Measurements from ENCODE around the gene MARK2.

Gene MARK2

DNA sequence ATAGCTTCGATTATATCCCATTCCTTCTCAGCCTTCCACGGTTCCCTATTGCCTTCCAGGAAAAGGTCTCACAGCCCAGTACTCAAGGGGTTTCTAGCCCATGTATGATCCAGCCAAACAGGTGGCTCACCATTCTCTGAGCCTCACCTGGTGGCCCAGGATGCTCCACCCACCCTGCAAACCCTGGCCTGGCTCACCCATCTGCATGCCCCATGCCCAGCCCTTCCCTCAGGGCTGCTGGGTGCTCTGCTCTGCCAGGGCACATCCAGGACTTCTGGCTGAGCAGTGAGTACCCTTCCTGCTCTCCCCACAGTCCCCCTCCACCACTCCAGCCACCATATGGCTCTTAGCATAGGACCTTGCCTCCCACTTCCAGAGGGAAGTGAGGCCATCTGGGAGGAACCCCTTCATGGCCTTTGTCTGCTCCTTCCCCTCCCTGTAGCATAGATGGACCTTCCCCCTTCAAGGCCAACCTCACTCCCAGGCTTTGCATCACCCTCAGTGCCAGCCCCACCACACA lies 83.8 kb downstream of the MARK2 start:
- DNase-seq (ENCODE audit: low spot score): no peak
- no peak for FAIRE-seq

DNA sequence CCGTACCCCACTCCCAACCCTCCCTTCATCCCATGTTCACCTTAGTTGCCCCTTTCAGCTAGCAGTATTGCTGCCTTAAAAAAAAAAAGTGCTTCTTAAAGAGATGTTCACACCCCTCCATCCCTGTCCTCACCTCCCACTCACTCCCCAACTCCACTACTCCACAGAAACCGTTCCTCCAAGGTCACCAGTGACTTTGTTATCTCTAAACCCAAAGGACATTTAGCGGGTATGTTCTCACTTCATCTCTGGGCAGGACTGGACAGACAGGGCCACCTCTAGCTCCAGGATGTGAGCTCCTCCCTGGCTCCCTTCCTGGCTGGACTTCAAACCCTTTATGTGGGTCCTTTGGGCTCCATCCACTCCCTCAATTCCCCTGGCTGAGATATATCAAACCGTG lies 84.4 kb downstream of the MARK2 start:
- DNase-seq (ENCODE audit: low spot score): no peak
- no peak for FAIRE-seq

- FAIRE-seq: no peak
- no peak for DNase-seq (ENCODE audit: low spot score)
These were observed 90.7 kb downstream of the MARK2 start for GRCh38 chr11:63929616-63930015.

DNA sequence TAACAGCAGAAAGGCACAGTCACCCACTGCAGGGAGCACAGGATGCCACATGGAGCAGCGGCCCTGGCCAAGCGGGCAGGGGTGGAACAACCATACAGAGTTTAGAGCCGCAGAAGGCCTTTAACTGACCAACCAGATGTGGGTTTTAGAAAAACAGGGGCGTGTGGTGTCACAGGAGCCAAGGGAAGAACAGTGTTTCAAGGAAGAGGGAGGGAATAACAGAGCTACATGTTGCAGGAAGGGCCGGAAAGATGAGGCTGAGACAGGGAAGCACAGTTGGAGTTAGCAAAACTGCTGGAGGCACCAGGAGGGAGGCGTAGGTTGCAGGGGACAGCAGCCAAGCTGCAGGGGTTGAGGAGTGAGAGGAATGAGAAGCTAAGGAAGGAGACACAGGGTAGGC lies 92.1 kb downstream of the MARK2 start:
- FAIRE-seq: no peak
- DNase-seq (ENCODE audit: low spot score): no peak

GRCh38 chr11:63931876-63932275 lies 93.0 kb downstream of the MARK2 start:
- no peak for FAIRE-seq
- DNase-seq (ENCODE audit: low spot score): no peak

DNA sequence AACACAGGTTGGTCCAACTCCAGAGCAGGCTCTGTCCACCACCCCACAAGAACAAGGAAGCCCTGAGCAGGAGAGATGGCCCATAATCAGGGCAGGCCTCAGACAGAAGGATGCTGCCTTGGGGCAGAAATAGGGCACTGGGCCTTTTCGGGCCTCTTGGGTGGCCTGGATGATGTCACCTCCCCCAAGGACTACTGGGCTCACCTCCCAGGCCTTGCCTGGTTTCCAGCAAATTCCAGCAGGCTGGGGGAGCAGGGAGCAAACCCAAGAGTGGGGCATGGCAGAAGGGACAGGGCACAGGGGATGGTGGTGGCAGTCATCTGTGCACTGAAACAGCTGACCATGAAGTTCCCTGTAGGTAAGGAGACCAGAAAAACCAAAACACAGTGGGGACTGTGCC lies 94.5 kb downstream of the MARK2 start:
- no peak for FAIRE-seq
- no peak for DNase-seq (ENCODE audit: low spot score)

GRCh38 chr11:63937713-63938478 lies 99.0 kb downstream of the MARK2 start:
- DNase-seq (ENCODE audit: low spot score) (peak; percentile 52), FAIRE-seq (no peak)

DNA sequence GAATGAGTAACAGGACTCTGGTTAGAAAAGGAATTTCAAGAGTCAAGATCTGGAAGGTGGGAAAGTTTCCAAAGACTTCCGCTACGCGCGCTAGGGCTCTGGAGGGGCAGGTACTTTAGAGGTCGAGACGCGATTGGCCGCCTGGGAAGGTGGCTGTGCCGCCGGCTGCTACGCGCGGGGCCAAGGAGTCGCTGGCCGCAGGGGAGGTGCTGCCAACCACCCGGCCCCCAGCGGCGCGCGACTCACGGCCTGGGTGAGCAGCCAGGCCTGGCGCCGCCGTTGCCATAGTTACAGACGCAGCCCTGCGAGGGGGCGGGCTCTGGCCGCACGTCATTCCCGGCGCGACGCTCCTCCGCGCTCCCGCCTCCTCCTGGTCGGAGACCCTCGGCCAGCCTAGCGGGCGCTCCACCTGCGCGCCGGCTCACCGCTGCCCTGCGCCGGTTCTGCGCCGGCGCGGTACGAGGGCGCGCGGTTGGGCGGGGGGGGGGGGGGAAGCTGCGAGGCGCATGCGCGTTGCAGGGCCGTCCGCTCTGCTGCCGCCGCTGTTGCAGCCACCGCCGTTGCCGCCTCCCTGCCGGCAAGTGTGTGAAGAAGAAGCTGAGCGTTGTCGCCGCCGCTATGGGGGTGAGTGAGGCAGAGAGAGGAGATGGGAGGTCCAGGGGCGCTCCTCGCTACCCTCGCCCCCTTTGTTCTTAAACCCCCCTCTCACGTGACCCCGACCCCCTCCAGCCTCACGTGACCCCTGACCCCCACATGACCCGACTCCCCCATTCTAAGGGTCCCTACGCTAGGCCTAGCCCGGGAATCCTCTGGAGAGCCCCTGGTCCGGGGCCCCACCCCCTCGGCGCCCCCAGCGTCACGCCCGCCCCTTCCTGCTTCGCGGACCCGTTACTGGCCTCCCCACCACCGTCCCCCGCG lies 99.8 kb downstream of the MARK2 start, which contains the start of gene NAA40:
Gene NAA40, plus strand, starts transcription at position 524 of the 918 bp plus-strand sequence. Its CDS starts 95 bp downstream, at position 619.
- FAIRE-seq: peak; percentile 89
- DNase-seq (ENCODE audit: low spot score): peak; percentile 99

DNA sequence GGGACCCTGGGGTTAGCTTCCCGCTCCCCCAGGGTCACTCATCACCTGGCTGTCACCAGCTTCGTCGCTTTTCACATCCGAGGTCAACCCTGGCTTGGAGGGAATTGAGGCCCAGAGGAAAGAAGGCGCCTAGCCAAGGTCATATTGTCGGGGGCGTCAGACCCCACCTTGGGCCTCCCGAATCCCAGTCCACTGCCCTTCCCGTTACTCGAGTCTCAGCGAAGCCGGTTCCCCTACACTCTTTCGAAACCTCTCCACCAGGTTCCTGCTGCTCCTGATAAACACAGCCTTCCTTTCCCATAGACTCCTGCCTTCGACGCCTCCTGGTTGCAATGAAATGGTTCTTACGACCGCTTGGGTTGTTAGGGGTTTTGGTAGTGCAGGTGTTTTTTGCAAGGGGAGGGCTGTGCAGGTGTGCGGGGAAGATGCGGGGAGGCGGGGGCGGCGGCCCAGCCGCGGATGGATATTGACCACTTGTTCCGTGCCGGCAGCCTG lies 100.5 kb downstream of the MARK2 start:
- DNase-seq (ENCODE audit: low spot score) (no peak), FAIRE-seq (no peak)

DNA sequence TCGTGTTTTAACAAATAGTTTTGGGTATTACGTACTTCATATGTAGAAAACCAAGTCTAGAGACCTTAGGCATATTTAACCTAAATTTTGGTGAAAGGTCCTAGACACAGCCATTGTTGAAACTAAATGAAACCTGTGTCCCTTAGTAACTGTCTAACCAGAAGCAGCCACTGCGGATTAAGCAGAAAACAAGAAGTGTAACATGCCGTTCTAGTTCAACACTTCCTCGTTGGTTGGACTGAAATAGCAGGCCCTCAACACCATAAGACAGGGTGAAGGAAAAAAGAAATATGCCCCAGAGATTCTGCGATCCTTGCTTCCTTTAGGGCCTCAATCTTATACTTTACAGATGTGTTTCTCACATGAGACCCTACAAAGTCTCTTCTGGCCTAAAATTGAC lies 101.9 kb downstream of the MARK2 start:
- FAIRE-seq (no peak), DNase-seq (ENCODE audit: low spot score) (no peak)

- FAIRE-seq (no peak), DNase-seq (ENCODE audit: low spot score) (no peak)
These were observed 103.0 kb downstream of the MARK2 start for GRCh38 chr11:63941901-63942300.

DNA sequence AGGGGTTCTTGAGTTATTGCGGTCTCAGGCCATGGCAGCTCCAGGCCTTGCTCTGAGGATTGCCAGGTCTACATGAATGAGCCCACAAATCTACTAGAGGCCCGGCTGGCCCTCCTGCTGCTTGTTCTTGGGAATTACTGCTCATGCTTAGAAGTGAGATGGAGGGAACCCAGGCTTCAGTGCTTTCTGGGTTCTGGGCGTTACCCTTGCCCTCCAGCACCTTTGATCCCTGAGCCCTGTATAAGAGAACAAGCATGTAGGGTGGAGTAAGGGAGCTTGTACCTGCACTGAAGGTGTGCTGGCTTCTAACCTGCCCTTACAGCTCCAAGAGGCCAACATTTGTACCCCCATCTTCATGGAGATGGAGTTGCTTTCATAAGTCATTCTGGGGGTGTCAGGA lies 103.9 kb downstream of the MARK2 start:
- no peak for DNase-seq (ENCODE audit: low spot score)
- FAIRE-seq: no peak

DNA sequence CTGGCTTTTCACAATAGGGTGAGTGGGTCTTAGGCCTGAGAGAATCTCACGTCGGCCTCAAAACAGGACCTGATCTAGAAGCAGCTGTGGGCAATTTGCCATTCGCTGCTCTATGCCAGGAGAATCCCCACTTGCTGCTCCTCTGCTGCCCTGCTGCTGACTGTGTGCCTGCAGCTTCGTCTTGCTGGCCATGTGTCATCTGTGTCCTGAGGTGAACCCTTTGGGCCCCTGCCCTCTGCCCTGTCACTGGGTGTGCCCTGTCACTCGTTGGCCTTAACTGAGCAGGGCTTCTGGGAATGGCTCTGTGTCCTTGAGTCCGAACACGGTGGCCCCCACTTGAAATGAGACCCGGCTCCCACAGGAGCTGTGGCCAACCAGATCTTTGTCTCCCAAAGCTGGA lies 106.1 kb downstream of the MARK2 start:
- DNase-seq (ENCODE audit: low spot score) (no peak), FAIRE-seq (no peak)

- no peak for FAIRE-seq
These were observed 106.7 kb downstream of the MARK2 start for GRCh38 chr11:63945477-63946163.

DNA sequence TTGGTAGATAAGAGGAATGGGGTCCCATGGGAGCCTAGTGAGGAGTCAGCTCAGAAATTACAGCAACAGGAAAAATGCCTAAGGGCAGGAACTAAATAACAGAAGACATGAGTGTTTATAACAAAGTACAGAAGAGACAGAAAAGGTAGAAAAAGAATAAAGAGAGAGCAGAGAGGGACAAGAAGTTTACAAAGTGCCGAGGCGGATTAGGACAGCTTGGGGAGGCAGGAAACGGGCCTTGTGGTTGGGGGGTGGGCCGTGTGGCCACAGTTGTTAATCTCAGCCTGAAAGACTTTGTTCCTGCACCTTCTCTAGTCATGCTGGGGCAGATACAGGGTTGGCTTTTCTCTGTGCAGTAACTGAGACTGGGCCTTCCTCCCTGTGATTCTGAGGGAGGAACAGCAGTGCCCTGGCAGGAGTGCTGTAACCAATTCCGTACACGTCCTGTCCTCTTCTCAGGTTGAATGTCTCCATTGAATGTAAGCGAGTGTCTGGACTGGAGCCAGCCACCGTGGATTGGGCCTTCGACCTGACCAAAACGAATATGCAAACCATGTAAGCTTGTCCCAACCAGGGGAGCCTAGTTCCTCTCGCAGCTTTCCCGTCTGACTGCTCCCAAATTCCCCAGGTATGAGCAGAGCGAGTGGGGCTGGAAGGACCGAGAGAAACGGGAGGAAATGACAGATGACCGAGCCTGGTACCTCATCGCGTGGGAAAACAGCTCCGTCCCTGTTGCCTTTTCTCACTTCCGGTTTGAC lies 113.0 kb downstream of the MARK2 start:
- DNase-seq (ENCODE audit: low spot score) (no peak), FAIRE-seq (no peak)

More at GRCh38 chr11:63945477-63946163, 106.7 kb downstream of the MARK2 start:
- peak; percentile 70 for DNase-seq (ENCODE audit: low spot score)

- no peak for FAIRE-seq
These were observed 113.7 kb downstream of the MARK2 start for GRCh38 chr11:63952570-63952969.

GRCh38 chr11:63958008-63958407 lies 119.1 kb downstream of the MARK2 start:
- DNase-seq (ENCODE audit: low spot score): no peak
- no peak for FAIRE-seq

More at GRCh38 chr11:63952570-63952969, 113.7 kb downstream of the MARK2 start:
- DNase-seq (ENCODE audit: low spot score): no peak
